RCC 7860 (cell line): Measurements from ENCODE around the gene GJB3.
"Not testable (repeated sequence)": the region's sequence is repeated elsewhere in the genome, so short reads cannot be mapped to it uniquely, and the experiment has no call there.

ENCODE experiments used
- DNase-seq: peaks from one replicate; pipeline ENCODE4 v3.0.0-alpha.2; 2015; ENCODE audit warnings: low spot score
- FAIRE-seq: peaks from 2 replicates; lab custom pipeline; 2012; peaks lifted over from hg19 to GRCh38; lab: Jason Lieb, UNC

The GJB3 gene

GRCh38 chr1:34759503-34760357 lies 21.3 kb upstream of the GJB3 start, which contains the start of gene GJB4:
Gene GJB4, plus strand, starts transcription at chr1:34759740. Its CDS starts 1,515 bp downstream, at chr1:34761255.
- no peak for DNase-seq

GRCh38 chr1:34761176-34761761 lies 19.7 kb upstream of the GJB3 start:
- no peak for FAIRE-seq

More at GRCh38 chr1:34759503-34760357, 21.3 kb upstream of the GJB3 start, which contains the start of gene GJB4:
- no peak for FAIRE-seq

GRCh38 chr1:34761776-34762307 lies 19.2 kb upstream of the GJB3 start:
- DNase-seq: no peak
- FAIRE-seq: no peak

More at GRCh38 chr1:34761176-34761761, 19.7 kb upstream of the GJB3 start:
- DNase-seq: no peak

- no peak for DNase-seq
- no peak for FAIRE-seq
Measured at GRCh38 chr1:34762474-34763141, 18.4 kb upstream of the GJB3 start.

- peak; percentile 83 for FAIRE-seq
Measured at GRCh38 chr1:34763142-34763781, 17.8 kb upstream of the GJB3 start.

GRCh38 chr1:34768856-34769255 lies 12.2 kb upstream of the GJB3 start:
- FAIRE-seq: no peak

More at GRCh38 chr1:34763142-34763781, 17.8 kb upstream of the GJB3 start:
- peak; percentile 83 for DNase-seq

GRCh38 chr1:34770891-34771504 lies 10.0 kb upstream of the GJB3 start:
- no peak for FAIRE-seq
- DNase-seq: no peak

More at GRCh38 chr1:34768856-34769255, 12.2 kb upstream of the GJB3 start:
- no peak for DNase-seq

GRCh38 chr1:34771573-34772371 lies 9.2 kb upstream of the GJB3 start:
- no peak for FAIRE-seq
- no peak for DNase-seq

GRCh38 chr1:34773114-34773513 lies 7.9 kb upstream of the GJB3 start:
- not testable (repeated sequence) for FAIRE-seq, DNase-seq

GRCh38 chr1:34774957-34775356 lies 6.1 kb upstream of the GJB3 start:
- FAIRE-seq (no peak), DNase-seq (no peak)

- no peak for FAIRE-seq
Measured at GRCh38 chr1:34776911-34777310, 4.1 kb upstream of the GJB3 start.

GRCh38 chr1:34777519-34778321 lies 3.3 kb upstream of the GJB3 start:
- DNase-seq (no peak), FAIRE-seq (no peak)

More at GRCh38 chr1:34776911-34777310, 4.1 kb upstream of the GJB3 start:
- no peak for DNase-seq

- DNase-seq (no peak), FAIRE-seq (no peak)
Measured at GRCh38 chr1:34778381-34778780, 2.6 kb upstream of the GJB3 start.

- no peak for DNase-seq
- no peak for FAIRE-seq
Measured at GRCh38 chr1:34779005-34779404, 2.0 kb upstream of the GJB3 start.

GRCh38 chr1:34779526-34779925 lies 1.5 kb upstream of the GJB3 start:
- no peak for DNase-seq
- no peak for FAIRE-seq

GRCh38 chr1:34779962-34780361 lies 1.1 kb upstream of the GJB3 start:
- FAIRE-seq (no peak), DNase-seq (no peak)

- FAIRE-seq: no peak
- DNase-seq: no peak
Measured at GRCh38 chr1:34780528-34780927, 486 bp upstream of the GJB3 start.

GRCh38 chr1:34781844-34782391 lies 904 bp downstream of the GJB3 start:
- DNase-seq (no peak), FAIRE-seq (no peak)
